MV-4-11 (cell line): ENCODE results near the gene PTPRO.

Source experiments
- DNase-seq: peaks from one replicate; lab custom pipeline; 2025; lab: John Stamatoyannopoulos, UW

Gene PTPRO

GRCh38 chr12:15322164-15323061, at the start of gene PTPRO:
PTPRO (plus strand) TSS chr12:15322508.
- DNase-seq: no peak

DNA sequence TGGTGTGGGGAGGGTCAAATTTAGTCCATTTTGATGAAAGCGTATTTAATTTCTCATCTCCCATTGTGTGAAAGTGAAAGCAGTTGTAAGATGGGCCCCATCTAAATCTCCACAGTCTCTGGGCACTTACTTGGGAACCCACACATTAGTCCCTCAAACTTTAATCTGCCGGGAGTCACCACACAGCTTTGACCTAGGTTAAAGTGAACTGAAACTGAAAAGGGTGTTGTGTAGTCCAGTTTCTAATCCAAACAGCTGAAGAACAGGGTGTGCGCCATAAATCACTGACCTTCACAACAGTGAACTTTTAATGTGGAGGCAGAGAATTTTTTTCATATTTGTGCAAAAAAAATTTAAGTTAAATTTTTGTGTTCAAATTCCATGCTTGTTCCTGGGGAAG, 48.4 kb upstream of the PTPRO start:
- peak; percentile 70 for DNase-seq

DNA sequence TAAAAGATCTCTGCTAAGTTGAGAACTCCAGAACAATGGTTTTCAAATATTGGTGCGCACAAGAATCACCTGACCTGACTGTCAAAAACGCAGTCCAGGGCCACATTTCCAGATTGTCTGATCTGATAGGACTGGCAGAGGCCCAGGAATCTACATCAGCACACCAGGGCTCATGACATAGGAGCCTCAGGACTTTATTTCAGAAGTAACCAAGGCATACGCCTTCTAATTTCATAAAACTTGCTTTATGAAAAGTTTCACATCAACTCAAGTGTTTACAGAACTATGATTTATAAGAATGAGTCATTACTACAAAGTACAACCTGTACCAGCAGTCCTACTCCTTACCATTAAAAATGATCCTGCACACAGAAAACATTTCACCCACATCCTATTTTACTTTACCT, 47.7 kb upstream of the PTPRO start:
- DNase-seq: no peak

DNA sequence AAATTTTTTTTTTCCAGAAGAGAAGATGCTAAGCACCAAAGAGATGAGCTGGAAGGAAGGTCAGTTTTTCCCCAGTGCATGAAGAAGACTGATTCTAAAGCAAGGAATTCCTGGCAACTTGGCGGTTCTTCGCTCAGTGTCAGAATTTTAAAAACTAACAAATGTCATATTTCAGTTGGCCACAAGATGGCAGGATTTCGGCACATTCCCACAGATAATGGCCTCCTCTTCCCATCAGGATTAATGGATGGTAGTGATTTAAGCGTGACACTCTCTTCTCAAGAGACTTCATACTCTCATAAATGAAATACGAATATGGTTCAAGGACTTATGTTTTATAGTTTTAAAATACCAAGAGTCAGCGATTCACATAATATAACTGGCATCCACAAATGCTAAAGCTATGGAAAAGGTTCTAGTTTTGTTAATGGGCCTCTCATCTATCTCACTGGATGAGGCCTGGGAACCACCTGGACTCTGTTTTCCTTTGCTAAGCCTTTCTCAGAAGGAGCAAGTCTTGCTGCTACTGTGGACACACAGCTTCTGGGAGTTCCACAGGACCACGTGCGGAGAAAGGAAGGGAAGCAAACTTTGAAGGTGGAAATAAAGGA, 46.1 kb upstream of the PTPRO start:
- no peak for DNase-seq

DNA sequence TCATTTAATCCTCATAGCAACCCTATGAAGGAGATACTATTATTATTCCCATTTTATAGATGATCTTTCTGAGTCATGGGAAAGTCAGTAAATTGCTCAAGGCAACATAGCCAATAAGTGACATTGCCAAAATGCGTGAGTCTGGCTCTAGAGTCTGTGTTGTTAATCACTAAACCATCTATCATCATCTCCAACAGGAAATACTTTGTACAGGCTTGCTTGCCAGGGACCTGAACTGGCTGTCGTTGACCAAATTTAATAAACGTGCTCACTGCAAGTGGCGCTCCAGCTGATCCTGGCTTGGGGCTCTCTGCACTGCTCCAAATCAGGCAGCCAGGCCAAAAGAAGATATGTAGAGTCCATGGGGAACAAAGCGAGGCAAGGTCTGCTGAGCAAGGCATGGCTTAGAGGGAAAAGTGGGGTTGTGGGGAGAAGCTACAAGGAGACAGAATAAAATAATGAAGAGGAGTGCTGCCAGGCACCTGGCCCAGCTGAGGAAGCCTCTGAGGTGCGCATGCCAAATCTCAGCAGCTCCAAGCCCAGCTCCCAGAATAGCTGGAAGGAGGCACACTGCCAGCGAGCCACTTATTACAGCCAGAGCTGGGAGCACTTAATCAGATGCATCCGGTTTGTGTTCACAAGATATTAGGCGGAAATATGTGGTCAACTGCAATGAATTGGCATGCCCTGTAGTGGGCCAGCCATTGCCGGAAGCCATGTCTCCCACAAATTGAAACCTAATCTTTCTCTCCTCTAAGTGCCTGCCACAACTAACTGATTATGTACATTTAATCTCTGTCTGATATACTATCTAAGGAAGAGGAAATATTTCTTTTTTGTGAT, 43.3 kb upstream of the PTPRO start:
- peak; percentile 57 for DNase-seq

DNA sequence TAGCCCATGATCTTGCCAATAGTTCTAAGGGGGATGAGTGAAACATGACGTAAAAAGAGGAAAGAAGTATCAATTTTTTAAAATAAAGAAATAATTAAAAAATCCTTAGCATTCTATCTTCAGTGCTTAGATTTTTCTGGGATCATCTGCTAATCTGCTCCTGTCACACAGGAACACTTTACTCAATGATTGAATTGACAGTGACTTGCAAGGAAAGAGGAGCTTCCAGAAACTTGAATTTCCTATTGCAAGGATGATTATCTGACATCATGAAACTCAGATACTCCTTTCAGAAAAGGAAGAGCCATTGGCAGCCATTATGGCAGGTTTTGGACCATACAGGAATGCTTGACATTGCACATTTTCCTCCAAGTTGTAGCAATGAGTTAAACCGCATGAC, 41.4 kb upstream of the PTPRO start:
- no peak for DNase-seq

- peak; percentile 49 for DNase-seq
Measured at GRCh38 chr12:15289192-15289591, 33.1 kb upstream of the PTPRO start.

GRCh38 chr12:15293731-15294130, 28.6 kb upstream of the PTPRO start:
- DNase-seq: no peak

DNA sequence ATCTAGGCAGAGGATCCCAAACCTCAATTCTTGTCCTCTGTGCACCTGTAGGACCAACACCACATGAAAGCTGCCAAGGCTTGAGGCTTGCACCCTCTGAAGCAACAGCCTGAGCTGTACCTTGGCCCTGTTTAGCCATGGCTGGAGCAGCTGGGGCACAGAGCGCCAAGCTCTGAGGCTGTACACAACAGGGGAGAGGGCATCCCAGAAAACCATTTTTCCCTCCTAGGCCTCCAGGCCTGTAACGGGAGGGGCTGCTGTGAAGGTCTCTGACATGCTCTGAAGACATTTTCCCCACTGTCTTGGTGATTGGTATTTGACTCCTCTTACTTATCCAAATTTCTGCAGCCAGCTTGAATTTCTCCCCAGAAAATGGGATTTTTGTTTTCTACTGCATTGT, 22.4 kb upstream of the PTPRO start:
- no peak for DNase-seq

- DNase-seq: no peak
Measured at GRCh38 chr12:15304296-15304695, 18.0 kb upstream of the PTPRO start.

- DNase-seq: no peak
Measured at GRCh38 chr12:15306605-15307004, 15.7 kb upstream of the PTPRO start.

DNA sequence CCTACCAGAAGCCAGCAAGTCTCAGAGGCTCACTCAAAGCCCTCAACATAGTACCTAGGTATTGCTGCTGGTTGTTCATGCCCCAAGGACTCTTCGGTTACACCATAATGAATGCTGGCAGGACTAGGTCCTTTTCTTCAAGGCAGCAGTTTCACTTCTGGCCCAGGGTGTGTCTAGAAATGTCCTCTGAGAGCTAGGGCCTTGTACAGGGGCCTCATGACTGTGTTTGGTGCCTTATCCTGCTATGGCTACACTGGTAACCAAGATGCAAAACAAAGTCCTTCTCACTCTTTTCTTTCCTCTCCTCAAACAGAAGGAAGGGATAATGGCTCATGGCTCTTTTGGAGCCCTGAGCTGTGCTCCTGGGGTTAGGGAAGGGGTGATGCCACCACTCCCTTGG, 15.2 kb upstream of the PTPRO start:
- DNase-seq: no peak

GRCh38 chr12:15318841-15319240, 3.5 kb upstream of the PTPRO start:
- no peak for DNase-seq

GRCh38 chr12:15320881-15321280, 1.4 kb upstream of the PTPRO start:
- no peak for DNase-seq

- DNase-seq: no peak
Measured at GRCh38 chr12:15323480-15323879, 1.2 kb downstream of the PTPRO start.

DNA sequence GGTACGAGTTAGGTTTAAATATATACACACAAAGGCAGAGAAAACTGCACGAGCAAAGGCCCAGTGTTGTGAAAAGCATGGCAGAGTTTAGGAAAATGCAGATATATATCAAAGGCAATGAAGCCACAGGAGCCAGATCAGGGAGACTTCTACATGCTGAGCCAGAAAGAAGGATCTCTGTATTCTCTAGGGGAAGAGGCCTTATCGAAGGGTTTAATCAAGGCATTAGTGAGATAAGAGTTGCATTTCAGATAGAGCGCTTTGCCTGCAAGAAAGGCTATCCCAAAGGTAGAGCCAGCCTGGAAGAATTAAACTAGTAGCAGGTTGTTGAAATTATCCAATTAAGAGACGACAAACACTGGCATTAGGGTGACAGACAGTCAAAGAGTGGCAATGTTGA, 7.6 kb downstream of the PTPRO start:
- DNase-seq: no peak

GRCh38 chr12:15334225-15334624, 11.9 kb downstream of the PTPRO start:
- no peak for DNase-seq

GRCh38 chr12:15335959-15336358, 13.7 kb downstream of the PTPRO start:
- no peak for DNase-seq

DNA sequence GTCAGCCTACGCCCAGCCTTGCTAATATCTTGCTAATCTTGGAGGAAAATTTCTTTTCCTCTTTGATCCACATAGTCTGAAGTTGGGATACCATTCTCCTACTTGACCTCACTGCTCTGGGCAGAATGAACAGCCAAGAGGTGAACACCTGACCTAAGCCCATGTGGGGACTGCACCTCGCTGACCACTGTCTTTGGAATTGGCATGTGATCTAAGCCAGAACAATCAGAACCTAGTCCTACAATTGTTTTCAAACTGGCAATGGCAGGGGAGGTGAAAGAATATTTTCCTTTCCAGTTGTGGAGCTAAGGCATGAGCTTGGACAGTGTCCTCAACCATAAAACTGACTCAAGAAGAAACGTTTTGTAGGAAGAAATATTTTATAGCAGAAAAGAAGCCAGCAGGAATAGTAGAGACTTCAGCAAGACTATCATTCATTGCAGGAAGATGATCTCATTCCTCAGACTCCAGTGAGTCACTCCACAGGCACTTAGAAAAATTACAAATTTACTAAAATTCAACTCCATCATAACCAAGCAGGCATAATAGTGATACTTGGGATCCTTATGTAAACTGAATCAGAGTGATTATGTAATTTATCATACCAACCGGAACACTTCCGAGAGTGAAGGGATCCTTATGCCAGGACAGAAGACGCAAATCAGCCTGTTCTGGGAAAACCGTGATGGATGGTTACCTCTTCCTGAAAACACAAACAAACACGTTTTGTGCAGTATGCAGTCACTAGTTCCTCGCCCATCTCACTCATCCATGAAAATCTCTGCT, 14.7 kb downstream of the PTPRO start:
- DNase-seq: no peak

DNA sequence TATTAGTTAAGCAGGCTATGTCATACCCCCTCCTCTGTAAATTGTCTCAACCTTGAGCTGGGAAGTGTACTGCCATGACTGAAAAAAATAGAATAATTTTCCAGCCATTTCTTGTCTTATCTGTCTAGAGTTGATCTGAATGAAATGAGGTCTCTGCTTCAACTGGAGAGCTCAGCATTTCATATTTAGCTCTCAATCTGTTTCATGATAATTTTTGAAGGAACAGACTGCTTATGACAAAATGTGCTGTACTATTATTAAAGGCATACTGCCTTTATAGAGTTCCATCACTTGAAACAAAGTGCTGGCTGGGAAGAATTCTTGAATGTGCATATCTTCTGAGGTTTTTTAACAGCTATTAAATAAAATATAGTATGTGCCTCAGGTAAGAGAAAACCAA, 19.1 kb downstream of the PTPRO start:
- DNase-seq: no peak

GRCh38 chr12:15344561-15344960, 22.3 kb downstream of the PTPRO start:
- DNase-seq: no peak

DNA sequence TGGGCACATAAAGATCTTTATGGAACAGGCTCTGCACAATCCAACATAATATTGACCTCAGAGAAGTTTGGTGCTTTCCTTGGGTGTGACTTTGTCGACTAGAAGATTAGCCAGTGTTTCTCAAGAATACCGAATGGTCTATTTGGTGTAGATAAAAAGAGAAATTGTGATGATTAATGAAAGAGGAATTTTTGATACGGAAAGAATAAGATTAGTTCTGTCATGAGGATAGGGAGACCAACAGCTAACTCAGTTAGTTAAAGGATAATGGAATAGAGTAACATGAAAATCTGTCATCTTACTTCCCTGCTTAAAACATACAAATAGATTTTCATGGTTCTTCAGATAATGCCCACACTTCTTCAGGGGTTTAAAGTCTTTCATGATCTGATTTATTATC, 24.2 kb downstream of the PTPRO start:
- no peak for DNase-seq
